IMR-90 (cell line): ENCODE results near the gene TRIM17. TPM values are rescaled to one million over a fixed set of nuclear protein-coding genes. Genes with fewer than 3 reads are reported as not detected.

Experiments
- ATAC-seq: fragments of 200-7000 bp; cut with Tn5 transposase; 2 replicates; pipeline ENCODE4 v1.9.1; 2020; ENCODE audit warnings: low read depth, mild to moderate bottlenecking, moderate library complexity
- BruUV-seq: library from RNA; stranded (reverse); fragments of 400-500 nt; replicated peaks from 2 replicates; lab custom pipeline; 2021; lab: Mats Ljungman, UMichigan
- CTCF ChIA-PET: fragments of 300-600 bp; formaldehyde crosslinking; extraction: SDS; loops from one replicate; lab custom pipeline; 2021; ENCODE audit warnings: antibody characterized with exemption; lab: Yijun Ruan, JAX
- POLR2A ChIA-PET: fragments of 300-600 bp; sonication (Branson Sonifier 250); formaldehyde crosslinking; loops from one replicate; lab custom pipeline; 2022; ENCODE audit warnings: antibody characterized with exemption; ENCODE audit not compliant: unreplicated experiment; lab: Charles Lee
- DNase-seq: peaks from one replicate; pipeline ENCODE4 v3.0.0; 2013
- H2AFZ ChIP-seq: replicated peaks from 2 replicates; pipeline ENCODE3; 2013; ENCODE audit warnings: low read length, mild to moderate bottlenecking; ENCODE audit not compliant: poor library complexity
- H2AK5ac ChIP-seq: 2 replicates; pipeline ENCODE4 v1.6.1; 2013; ENCODE audit warnings: low read depth, low read length, inconsistent platforms
- H2AK9ac ChIP-seq: replicated peaks from 2 replicates; pipeline ENCODE3; 2013; ENCODE audit warnings: mild to moderate bottlenecking, low read depth, low read length, moderate library complexity; ENCODE audit not compliant: poor library complexity
- H2BK120ac ChIP-seq: 2 replicates; pipeline ENCODE4 v1.6.1; 2013; ENCODE audit warnings: low read depth, low read length, inconsistent platforms
- H2BK15ac ChIP-seq: 3 replicates; pipeline ENCODE4 v1.6.1; 2013; ENCODE audit warnings: low read depth, low read length, inconsistent platforms
- H2BK20ac ChIP-seq: 2 replicates; pipeline ENCODE4 v1.6.1; 2013; ENCODE audit warnings: low read depth, mild to moderate bottlenecking, inconsistent platforms, low read length, moderate library complexity
- H2BK5ac ChIP-seq: 2 replicates; pipeline ENCODE4 v1.6.1; 2013; ENCODE audit warnings: mild to moderate bottlenecking, low read depth, low read length, inconsistent platforms; ENCODE audit not compliant: poor library complexity, severe bottlenecking
- H3K14ac ChIP-seq: replicated peaks from 2 replicates; pipeline ENCODE4 v1.6.1; 2013; ENCODE audit warnings: low read depth, low read length, inconsistent platforms
- H3K18ac ChIP-seq: 2 replicates; pipeline ENCODE4 v1.6.1; 2013; ENCODE audit warnings: low read depth, low read length, control low read depth
- H3K23ac ChIP-seq: 2 replicates; pipeline ENCODE4 v1.6.1; 2013; ENCODE audit warnings: low read depth, low read length, inconsistent platforms
- H3K27ac ChIP-seq: 2 replicates; pipeline ENCODE4 v1.5.1; 2013; ENCODE audit warnings: mild to moderate bottlenecking, control low read depth, low read length; ENCODE audit not compliant: insufficient read depth
- H3K27me3 ChIP-seq: 2 replicates; pipeline ENCODE4 v1.6.1; 2013; ENCODE audit warnings: low read length; ENCODE audit not compliant: control insufficient read depth, insufficient read depth
- H3K36me3 ChIP-seq: 2 replicates; pipeline ENCODE4 v1.6.1; 2013; ENCODE audit warnings: low read length, mixed read lengths; ENCODE audit not compliant: control insufficient read depth, insufficient read depth
- H3K4ac ChIP-seq: 2 replicates; pipeline ENCODE4 v1.6.1; 2013; ENCODE audit warnings: low read depth, low read length, inconsistent platforms
- H3K4me1 ChIP-seq: 2 replicates; pipeline ENCODE4 v1.6.1; 2013; ENCODE audit warnings: low read length, mixed read lengths; ENCODE audit not compliant: control insufficient read depth, insufficient read depth
- H3K4me2 ChIP-seq: 2 replicates; pipeline ENCODE4 v1.6.1; 2013; ENCODE audit warnings: low read depth, mild to moderate bottlenecking, control low read depth, low read length, moderate library complexity
- H3K4me3 ChIP-seq: 2 replicates; pipeline ENCODE4 v1.5.1; 2013; ENCODE audit warnings: low read depth, mild to moderate bottlenecking, control low read depth, low read length, moderate library complexity; ENCODE audit not compliant: insufficient read depth
- H3K56ac ChIP-seq: 2 replicates; pipeline ENCODE4 v1.6.1; 2013; ENCODE audit warnings: low read length, inconsistent platforms; ENCODE audit not compliant: insufficient read depth; ENCODE audit errors: extremely low read depth
- H3K79me1 ChIP-seq, 2 experiments: 2 replicates each; pipeline ENCODE4 v1.6.1; 2013; ENCODE audit warnings: low read length in 2 of 2, inconsistent platforms in 1 of 2, low read depth in 1 of 2
- H3K9ac ChIP-seq: 2 replicates; pipeline ENCODE4 v1.6.1; 2013; ENCODE audit warnings: low read depth, low read length, control low read depth
- H3K9me1 ChIP-seq: 2 replicates; pipeline ENCODE4 v1.6.1; 2013; ENCODE audit warnings: low read length, inconsistent platforms; ENCODE audit not compliant: insufficient read depth
- H3K9me3 ChIP-seq: 2 replicates; pipeline ENCODE4 v1.6.1; 2013; ENCODE audit warnings: low read length; ENCODE audit not compliant: control insufficient read depth, insufficient read depth
- H4K20me1 ChIP-seq: 2 replicates; pipeline ENCODE4 v1.6.1; 2013; ENCODE audit warnings: low read length, inconsistent platforms; ENCODE audit not compliant: insufficient read depth
- H4K5ac ChIP-seq: 2 replicates; pipeline ENCODE4 v1.6.1; 2013; ENCODE audit warnings: mild to moderate bottlenecking, low read depth, low read length, control low read depth
- H4K8ac ChIP-seq, 2 experiments: 2 replicates each; pipeline ENCODE4 v1.6.1; 2013; ENCODE audit warnings: low read depth in 2 of 2, low read length in 2 of 2, control low read depth in 1 of 2, inconsistent platforms in 1 of 2
- H4K91ac ChIP-seq: 2 replicates; pipeline ENCODE4 v1.6.1; 2013; ENCODE audit warnings: low read depth, low read length, inconsistent platforms; ENCODE audit not compliant: insufficient read depth
- BHLHE40 ChIP-seq: fragments of 150-350 bp; IDR thresholded peaks from 2 replicates; pipeline ENCODE4 v1.6.1; 2016; ENCODE audit warnings: mild to moderate bottlenecking, low read depth, low read length
- CEBPB ChIP-seq: IDR thresholded peaks from 2 replicates; pipeline ENCODE4 v1.6.1; 2012; ENCODE audit warnings: low read depth, low read length, improper control_type of control experiment
- CHD1 ChIP-seq: IDR thresholded peaks from 2 replicates; pipeline ENCODE4 v1.6.1; 2012; ENCODE audit warnings: low read depth, low read length, improper control_type of control experiment
- CTCF ChIP-seq: conservative IDR thresholded peaks from 2 replicates; pipeline ENCODE4 v1.5.1; 2012; ENCODE audit warnings: mild to moderate bottlenecking, low read depth, low read length, improper control_type of control experiment
- ELK1 ChIP-seq: fragments of 150-350 bp; IDR thresholded peaks from 2 replicates; pipeline ENCODE4 v1.6.1; 2016; ENCODE audit warnings: low read depth, mild to moderate bottlenecking, low read length, moderate library complexity, borderline replicate concordance
- FOS ChIP-seq: fragments of 150-350 bp; IDR thresholded peaks from 2 replicates; pipeline ENCODE4 v1.6.1; 2016; ENCODE audit warnings: low read depth, low read length
- MAFK ChIP-seq: IDR thresholded peaks from 2 replicates; pipeline ENCODE4 v1.6.1; 2012; ENCODE audit warnings: low read depth, low read length, improper control_type of control experiment
- MAZ ChIP-seq: IDR thresholded peaks from 2 replicates; pipeline ENCODE4 v1.6.1; 2012; ENCODE audit warnings: low read depth, mild to moderate bottlenecking, low read length, improper control_type of control experiment, moderate library complexity, borderline replicate concordance
- MXI1 ChIP-seq: IDR thresholded peaks from 2 replicates; pipeline ENCODE4 v1.6.1; 2012; ENCODE audit warnings: low read depth, mild to moderate bottlenecking, low read length, moderate library complexity, borderline replicate concordance
- NFE2L2 ChIP-seq: fragments of 150-350 bp; IDR thresholded peaks from 2 replicates; pipeline ENCODE4 v1.6.1; 2016; ENCODE audit warnings: low read depth, mild to moderate bottlenecking, low read length
- POLR2A ChIP-seq: IDR thresholded peaks from 2 replicates; pipeline ENCODE4 v1.6.1; 2012; ENCODE audit warnings: mild to moderate bottlenecking, low read depth, low read length
- RAD21 ChIP-seq: IDR thresholded peaks from 2 replicates; pipeline ENCODE4 v1.6.1; 2012; ENCODE audit warnings: low read length, improper control_type of control experiment
- RCOR1 ChIP-seq: IDR thresholded peaks from 2 replicates; pipeline ENCODE4 v1.6.1; 2012; ENCODE audit warnings: mild to moderate bottlenecking, low read length, improper control_type of control experiment; ENCODE audit not compliant: insufficient replicate concordance
- RFX5 ChIP-seq: IDR thresholded peaks from 2 replicates; pipeline ENCODE4 v1.8.0; 2012; ENCODE audit warnings: low read depth, mild to moderate bottlenecking, low read length, moderate library complexity
- SMC3 ChIP-seq: fragments of 150-350 bp; IDR thresholded peaks from 2 replicates; pipeline ENCODE4 v1.6.1; 2016; ENCODE audit warnings: low read depth, mild to moderate bottlenecking, antibody characterized with exemption, low read length, moderate library complexity
- USF2 ChIP-seq: fragments of 150-350 bp; IDR thresholded peaks from 2 replicates; pipeline ENCODE4 v1.6.1; 2017; ENCODE audit warnings: mild to moderate bottlenecking, antibody characterized with exemption, low read length, low read depth
- WGBS, 2 experiments: methylation state at CpG; one replicate each; pipeline versions ENCODE4 v1.1.5 to v1.1.7; 2013; ENCODE audit warnings: missing lambda C conversion rate in 2 of 2; ENCODE audit not compliant: insufficient read length in 1 of 2; ENCODE audit errors: extremely low coverage in 2 of 2; 5-methylcytosine and 5-hydroxymethylcytosine counted together
- dilution Hi-C: fragments of 300-500 bp; cut with HindIII; formaldehyde crosslinking; loops from one replicate; pipeline ENCODE4 v1.14.3; 2018; ENCODE audit warnings: low sequenced_read_pairs; ENCODE audit not compliant: unreplicated experiment
- in situ Hi-C: fragments of 300-500 bp; cut with MboI; formaldehyde crosslinking; loops from 3 replicates; pipeline ENCODE4 v1.14.3; 2019; ENCODE audit warnings: low sequenced_read_pairs, inconsistent platforms, mixed read lengths
- intact Hi-C: fragments of 100-400 bp; cut with micrococcal nuclease; formaldehyde crosslinking; loops from 2 replicates; pipeline ENCODE4 v1.10.0; 2022
- polyA plus RNA-seq, 3 experiments: library from polyadenylated mRNA; depleted of rRNA; stranded (reverse); fragments of >200 nt; gene quantifications; 2 replicates each; pipeline ENCODE4 v1.2.3, GENCODE V29; 2012; ENCODE audit warnings: low replicate concordance in 1 of 3
- total RNA-seq: library from RNA; depleted of rRNA; stranded (reverse); fragments of >200 nt; gene quantifications from 2 replicates; pipeline ENCODE4 v1.2.3, GENCODE V29; 2012

TRIM17 gene
- total and polyA plus RNA-seq, 2 of the 4 experiments (the other 2 are of a cell fraction), result 0.39 TPM; not detected in 1

- H3K9me3 ChIP-seq, result no peaks in the 10 kb centered on the region
- dilution Hi-C loops, result no loop called here
- BruUV-seq, result no TSS peak
- H2BK120ac ChIP-seq, result no peak overlapping the region
- POLR2A ChIA-PET, result no interaction called here
- no peaks in the 10 kb centered on the region for H3K27me3 ChIP-seq
- in situ Hi-C loops, result no loop called here
- no peak overlapping the region for H2BK15ac ChIP-seq
- no peak overlapping the region for H3K18ac ChIP-seq
- H3K27ac ChIP-seq, result no peak overlapping the region
- H2BK5ac ChIP-seq, result no peak overlapping the region
- peaks cover 55% of the 10 kb centered on the region for H4K20me1 ChIP-seq
- H3K4me1 ChIP-seq, result peaks cover 4% of the 10 kb centered on the region; the same call in 1 of the 2 replicates
- H3K23ac ChIP-seq, result no peak overlapping the region
- peaks cover 60% of the 10 kb centered on the region for H3K36me3 ChIP-seq
- no peak overlapping the region for H3K14ac ChIP-seq
- H2AK5ac ChIP-seq, result no peak overlapping the region
- H3K4me2 ChIP-seq, result no peak overlapping the region
- no peak for TF ChIP-seq RCOR1
- TF ChIP-seq POLR2A, result no peak
- TF ChIP-seq SMC3, result no peak
- no peak for TF ChIP-seq ELK1
- no peak for TF ChIP-seq BHLHE40
- no peak for TF ChIP-seq MXI1
- TF ChIP-seq FOS, result no peak
- TF ChIP-seq CHD1, result no peak
- TF ChIP-seq RFX5, result no peak
- no peak for TF ChIP-seq RAD21
- no peak for TF ChIP-seq NFE2L2
- TF ChIP-seq CEBPB, result no peak
- TF ChIP-seq MAZ, result no peak
- no peak for TF ChIP-seq CTCF
- TF ChIP-seq MAFK, result no peak
- TF ChIP-seq USF2, result no peak
- no peak overlapping the region for H2BK20ac ChIP-seq
- WGBS, 2 experiments, result 97% methylated on average over 5 of the region's 14 CpGs; no CpG with 5 or more reads in 1 of the 2 experiments
- no peak overlapping the region for H3K4ac ChIP-seq
- peaks cover 12 to 71% of the 10 kb centered on the region in 2 experiments for H3K79me1 ChIP-seq
- H4K5ac ChIP-seq, result no peak overlapping the region
- H3K9ac ChIP-seq, result no peak overlapping the region
- H2AFZ ChIP-seq, result no peak overlapping the region
- DNase-seq (no peak), ATAC-seq (no peak)
- H3K56ac ChIP-seq, result no peak overlapping the region
- H4K91ac ChIP-seq, result no peak overlapping the region
- H4K8ac ChIP-seq, result no peak overlapping the region
- intact Hi-C loops, result no loop called here
- no peak overlapping the region for H3K4me3 ChIP-seq
- H3K9me1 ChIP-seq, result 0 out of 2 replicates have a peak, but pooled peaks cover 2% of the 10 kb centered on the region
- CTCF ChIA-PET, result no interaction called here
- H2AK9ac ChIP-seq, result no peak overlapping the region
Measured at GRCh38 chr1:228399531-228400236, 17.0 kb downstream of the TRIM17 start.
